IMR-90 (cell line): ENCODE results near the gene ACOXL.

Experiments
- BHLHE40 ChIP-seq: fragments of 150-350 bp; IDR thresholded peaks from 2 replicates; pipeline ENCODE4 v1.6.1; 2016; ENCODE audit warnings: mild to moderate bottlenecking, low read depth, low read length
- CEBPB ChIP-seq: IDR thresholded peaks from 2 replicates; pipeline ENCODE4 v1.6.1; 2012; ENCODE audit warnings: low read depth, low read length, improper control_type of control experiment
- CHD1 ChIP-seq: IDR thresholded peaks from 2 replicates; pipeline ENCODE4 v1.6.1; 2012; ENCODE audit warnings: low read depth, low read length, improper control_type of control experiment
- MAFK ChIP-seq: IDR thresholded peaks from 2 replicates; pipeline ENCODE4 v1.6.1; 2012; ENCODE audit warnings: low read depth, low read length, improper control_type of control experiment
- MAZ ChIP-seq: IDR thresholded peaks from 2 replicates; pipeline ENCODE4 v1.6.1; 2012; ENCODE audit warnings: low read depth, mild to moderate bottlenecking, low read length, improper control_type of control experiment, moderate library complexity, borderline replicate concordance
- POLR2A ChIP-seq: IDR thresholded peaks from 2 replicates; pipeline ENCODE4 v1.6.1; 2012; ENCODE audit warnings: mild to moderate bottlenecking, low read depth, low read length
- SMC3 ChIP-seq: fragments of 150-350 bp; IDR thresholded peaks from 2 replicates; pipeline ENCODE4 v1.6.1; 2016; ENCODE audit warnings: low read depth, mild to moderate bottlenecking, antibody characterized with exemption, low read length, moderate library complexity
- TF ChIP-seq, protein P1 (sequence below): conservative IDR thresholded peaks from 2 replicates; pipeline ENCODE4 v1.5.1; 2012; ENCODE audit warnings: mild to moderate bottlenecking, low read depth, low read length, improper control_type of control experiment

- TF ChIP-seq, protein P1, sequence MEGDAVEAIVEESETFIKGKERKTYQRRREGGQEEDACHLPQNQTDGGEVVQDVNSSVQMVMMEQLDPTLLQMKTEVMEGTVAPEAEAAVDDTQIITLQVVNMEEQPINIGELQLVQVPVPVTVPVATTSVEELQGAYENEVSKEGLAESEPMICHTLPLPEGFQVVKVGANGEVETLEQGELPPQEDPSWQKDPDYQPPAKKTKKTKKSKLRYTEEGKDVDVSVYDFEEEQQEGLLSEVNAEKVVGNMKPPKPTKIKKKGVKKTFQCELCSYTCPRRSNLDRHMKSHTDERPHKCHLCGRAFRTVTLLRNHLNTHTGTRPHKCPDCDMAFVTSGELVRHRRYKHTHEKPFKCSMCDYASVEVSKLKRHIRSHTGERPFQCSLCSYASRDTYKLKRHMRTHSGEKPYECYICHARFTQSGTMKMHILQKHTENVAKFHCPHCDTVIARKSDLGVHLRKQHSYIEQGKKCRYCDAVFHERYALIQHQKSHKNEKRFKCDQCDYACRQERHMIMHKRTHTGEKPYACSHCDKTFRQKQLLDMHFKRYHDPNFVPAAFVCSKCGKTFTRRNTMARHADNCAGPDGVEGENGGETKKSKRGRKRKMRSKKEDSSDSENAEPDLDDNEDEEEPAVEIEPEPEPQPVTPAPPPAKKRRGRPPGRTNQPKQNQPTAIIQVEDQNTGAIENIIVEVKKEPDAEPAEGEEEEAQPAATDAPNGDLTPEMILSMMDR = no peak
- TF ChIP-seq CEBPB (no peak), SMC3 (no peak), BHLHE40 (no peak), MAZ (no peak), POLR2A (no peak), CHD1 (no peak), MAFK (no peak)
Measured at GRCh38 chr2:111100087-111100764, 367.9 kb downstream of the ACOXL start.
